HL-60/S4 treated with retinoic acid at 250 ng/mL for 4 days and 3 days (cell line): ENCODE results near the gene SLC22A13.
"Not testable (repeated sequence)": the region's sequence is repeated elsewhere in the genome, so short reads cannot be mapped to it uniquely, and the experiment has no call there.

Source experiments
- in situ Hi-C: fragments of 300-500 bp; cut with MboI; formaldehyde crosslinking; loops from 2 replicates; pipeline ENCODE4 v1.7.0; 2022; ENCODE audit warnings: low sequenced_read_pairs

The SLC22A13 gene

GRCh38 chr3:38260474-38260873 lies 5.1 kb upstream of the SLC22A13 start:
- in situ Hi-C loops, result no loop called here

- in situ Hi-C loops, result no loop called here
Measured at GRCh38 chr3:38264353-38264771, 1.2 kb upstream of the SLC22A13 start.

GRCh38 chr3:38264779-38265178 lies 833 bp upstream of the SLC22A13 start:
- in situ Hi-C loops, result no loop called here

GRCh38 chr3:38266810-38267209 lies 1.2 kb downstream of the SLC22A13 start:
- in situ Hi-C loops, result no loop called here

GRCh38 chr3:38267662-38268061 lies 2.0 kb downstream of the SLC22A13 start:
- in situ Hi-C loops, result no loop called here

GRCh38 chr3:38268087-38268486 lies 2.5 kb downstream of the SLC22A13 start:
- in situ Hi-C loops, result no loop called here

- in situ Hi-C loops, result no loop called here
Measured at GRCh38 chr3:38268522-38268921, 2.9 kb downstream of the SLC22A13 start.

GRCh38 chr3:38270606-38271005 lies 5.0 kb downstream of the SLC22A13 start:
- in situ Hi-C loops, result no loop called here

- in situ Hi-C loops, result no loop called here
Measured at GRCh38 chr3:38271553-38271952, 5.9 kb downstream of the SLC22A13 start.

GRCh38 chr3:38274864-38275649 lies 9.4 kb downstream of the SLC22A13 start:
- in situ Hi-C loops, result no loop called here

GRCh38 chr3:38275658-38276057 lies 10.0 kb downstream of the SLC22A13 start:
- in situ Hi-C loops, result no loop called here

GRCh38 chr3:38276081-38276916 lies 10.7 kb downstream of the SLC22A13 start:
- in situ Hi-C loops, result no loop called here

- in situ Hi-C loops, result no loop called here
Measured at GRCh38 chr3:38276917-38277630, 11.5 kb downstream of the SLC22A13 start.

- in situ Hi-C loops, result no loop called here
Measured at GRCh38 chr3:38278841-38279240, 13.2 kb downstream of the SLC22A13 start.

GRCh38 chr3:38281895-38282686 lies 16.5 kb downstream of the SLC22A13 start, which contains the start of gene SLC22A14:
Gene SLC22A14 (plus strand): TSS chr3:38282294. CDS start chr3:38306027, 23,733 bp downstream.
- in situ Hi-C loops, result no loop called here

- in situ Hi-C loops, result no loop called here
Measured at GRCh38 chr3:38283810-38284755, 18.5 kb downstream of the SLC22A13 start.

GRCh38 chr3:38284756-38285150 lies 19.1 kb downstream of the SLC22A13 start:
- in situ Hi-C loops, result no loop called here

- in situ Hi-C loops, result not testable (repeated sequence)
Measured at GRCh38 chr3:38289286-38290217, 23.9 kb downstream of the SLC22A13 start.
